Trophoblast cell (in vitro differentiated cells and primary cell): ENCODE data around the gene CTAG2. TPM values are rescaled to one million over a fixed set of nuclear protein-coding genes. Genes with fewer than 3 reads are reported as not detected.
"Not testable (repeated sequence)": the region's sequence is repeated elsewhere in the genome, so short reads cannot be mapped to it uniquely, and the experiment has no call there.

ENCODE experiments used
- DNase-seq, 2 donors: peaks; one replicate each; pipeline ENCODE4 v3.0.0-alpha.2; 2016
- H2AFZ ChIP-seq: 2 replicates; pipeline ENCODE4 v1.6.1; 2013; ENCODE audit warnings: low read length, moderate library complexity, mild to moderate bottlenecking; ENCODE audit not compliant: insufficient read depth, poor library complexity
- H2AK5ac ChIP-seq: 2 replicates; pipeline ENCODE4 v1.6.1; 2013; ENCODE audit warnings: mild to moderate bottlenecking, low read length
- H2BK120ac ChIP-seq: 2 replicates; pipeline ENCODE4 v1.6.1; 2013; ENCODE audit warnings: low read length, mild to moderate bottlenecking, moderate library complexity; ENCODE audit not compliant: insufficient read depth, poor library complexity
- H2BK12ac ChIP-seq: 2 replicates; pipeline ENCODE4 v1.6.1; 2013; ENCODE audit warnings: mild to moderate bottlenecking, low read length, moderate library complexity
- H2BK5ac ChIP-seq: 2 replicates; pipeline ENCODE4 v1.6.1; 2013; ENCODE audit warnings: low read length, low read depth, moderate library complexity, mild to moderate bottlenecking; ENCODE audit not compliant: poor library complexity
- H3K14ac ChIP-seq: 2 replicates; pipeline ENCODE4 v1.6.1; 2013; ENCODE audit warnings: mild to moderate bottlenecking, low read length
- H3K18ac ChIP-seq: 2 replicates; pipeline ENCODE4 v1.6.1; 2013; ENCODE audit warnings: mild to moderate bottlenecking, low read length
- H3K23ac ChIP-seq: 2 replicates; pipeline ENCODE4 v1.6.1; 2013; ENCODE audit warnings: low read length
- H3K27ac ChIP-seq: 2 replicates; pipeline ENCODE4 v1.5.1; 2013; ENCODE audit warnings: low read depth, mild to moderate bottlenecking, inconsistent platforms, low read length, moderate library complexity
- H3K27me3 ChIP-seq: 2 replicates; pipeline ENCODE4 v1.6.1; 2013; ENCODE audit warnings: inconsistent platforms, mild to moderate bottlenecking, low read length, moderate library complexity; ENCODE audit not compliant: insufficient read depth
- H3K36me3 ChIP-seq, 2 experiments: 1 replicate in 1 of 2; 2 replicates in 1 of 2; pipeline ENCODE4 v1.6.1; 2013; ENCODE audit warnings: low read length in 2 of 2, mild to moderate bottlenecking in 2 of 2, moderate library complexity in 1 of 2; ENCODE audit not compliant: insufficient read depth in 2 of 2, control insufficient read depth in 1 of 2
- H3K4ac ChIP-seq: 2 replicates; pipeline ENCODE4 v1.6.1; 2013; ENCODE audit warnings: low read depth, mild to moderate bottlenecking, low read length, moderate library complexity
- H3K4me1 ChIP-seq, 2 experiments: 1 replicate in 1 of 2; 2 replicates in 1 of 2; pipeline ENCODE4 v1.6.1; 2013; ENCODE audit warnings: low read length in 2 of 2, mild to moderate bottlenecking in 2 of 2, moderate library complexity in 1 of 2; ENCODE audit not compliant: insufficient read depth in 2 of 2, control insufficient read depth in 1 of 2
- H3K4me2 ChIP-seq: 2 replicates; pipeline ENCODE4 v1.6.1; 2013; ENCODE audit warnings: inconsistent platforms, mild to moderate bottlenecking, low read length, moderate library complexity
- H3K4me3 ChIP-seq: 2 replicates; pipeline ENCODE4 v1.5.1; 2013; ENCODE audit warnings: mild to moderate bottlenecking, low read depth, low read length, inconsistent platforms
- H3K79me1 ChIP-seq: one replicate; pipeline ENCODE4 v1.6.1; 2013; ENCODE audit warnings: low read length
- H3K79me2 ChIP-seq: 2 replicates; pipeline ENCODE4 v1.6.1; 2013; ENCODE audit warnings: low read length, mild to moderate bottlenecking; ENCODE audit not compliant: control insufficient read depth, insufficient read depth, poor library complexity
- H3K9ac ChIP-seq: 2 replicates; pipeline ENCODE4 v1.6.1; 2013; ENCODE audit warnings: mild to moderate bottlenecking, low read length
- H3K9me3 ChIP-seq: 2 replicates; pipeline ENCODE4 v1.6.1; 2013; ENCODE audit warnings: low read depth, mild to moderate bottlenecking, control low read depth, inconsistent platforms, low read length; ENCODE audit not compliant: insufficient read depth
- H4K12ac ChIP-seq: 2 replicates; pipeline ENCODE4 v1.6.1; 2013; ENCODE audit warnings: low read depth, mild to moderate bottlenecking, low read length, moderate library complexity
- H4K8ac ChIP-seq: 2 replicates; pipeline ENCODE4 v1.6.1; 2013; ENCODE audit warnings: low read depth, mild to moderate bottlenecking, low read length, moderate library complexity
- H4K91ac ChIP-seq: one replicate; pipeline ENCODE4 v1.6.1; 2013; ENCODE audit warnings: low read depth, mild to moderate bottlenecking, low read length, moderate library complexity
- WGBS: extraction: QIAGEN DNeasy Blood & Tissue Kit; methylation state at CpG from one replicate; pipeline ENCODE4 v1.1.7; 2013; ENCODE audit warnings: missing lambda C conversion rate; ENCODE audit not compliant: insufficient read length, insufficient coverage; ENCODE audit errors: extremely low coverage; 5-methylcytosine and 5-hydroxymethylcytosine counted together
- polyA plus RNA-seq: library from polyadenylated mRNA; stranded (reverse); fragments of 200-250 nt; gene quantifications from 2 replicates; pipeline ENCODE4 v1.2.3, GENCODE V29; 2013

CTAG2 gene
- polyA plus RNA-seq, result not detected in 2 replicates

- H3K4me1 ChIP-seq, H3K27me3 ChIP-seq, H3K79me1 ChIP-seq, H3K79me2 ChIP-seq, H3K9me3 ChIP-seq, H4K12ac ChIP-seq, H3K9ac ChIP-seq, H2BK5ac ChIP-seq, H4K8ac ChIP-seq, DNase-seq, H2AFZ ChIP-seq, H3K18ac ChIP-seq, H3K4ac ChIP-seq, H3K4me3 ChIP-seq, H2BK12ac ChIP-seq, H2AK5ac ChIP-seq, H2BK120ac ChIP-seq, H3K14ac ChIP-seq, H3K27ac ChIP-seq, H3K36me3 ChIP-seq, H4K91ac ChIP-seq, H3K23ac ChIP-seq, H3K4me2 ChIP-seq: not testable (repeated sequence)
- no CpG with 5 or more reads among the region's 27 CpGs for WGBS
These were observed at the start of gene CTAG2 for GRCh38 chrX:154653413-154653812. TSS of gene CTAG2 (minus strand) at chrX:154653579. CDS start at chrX:154653515, 64 bp downstream.

GRCh38 chrX:154698630-154699248 is 45.4 kb upstream of the CTAG2 start:
- no peak overlapping the region for H2BK12ac ChIP-seq
- WGBS, result no CpG with 5 or more reads among the region's 6 CpGs
- H2BK120ac ChIP-seq, result no peak overlapping the region
- H3K4ac ChIP-seq, result no peak overlapping the region
- H3K79me1 ChIP-seq, result no peaks in the 10 kb centered on the region
- no peak overlapping the region for H4K8ac ChIP-seq
- H3K27ac ChIP-seq, result no peak overlapping the region
- no peaks in the 10 kb centered on the region for H3K79me2 ChIP-seq
- H3K4me3 ChIP-seq, result no peak overlapping the region
- no peak overlapping the region for H3K14ac ChIP-seq
- no peaks in the 10 kb centered on the region for H3K4me1 ChIP-seq
- no peak overlapping the region for H3K9ac ChIP-seq
- H3K4me2 ChIP-seq, result no peak overlapping the region
- H3K36me3 ChIP-seq, result no peaks in the 10 kb centered on the region
- no peak overlapping the region for H2AFZ ChIP-seq
- H3K9me3 ChIP-seq, result no peaks in the 10 kb centered on the region
- no peak overlapping the region for H3K23ac ChIP-seq
- H2BK5ac ChIP-seq, result no peak overlapping the region
- no peaks in the 10 kb centered on the region for H3K27me3 ChIP-seq
- no peak overlapping the region for H4K12ac ChIP-seq
- H2AK5ac ChIP-seq, result no peak overlapping the region
- no peak for DNase-seq
- no peak overlapping the region for H4K91ac ChIP-seq
- H3K18ac ChIP-seq, result no peak overlapping the region

GRCh38 chrX:154696676-154697045 is 43.3 kb upstream of the CTAG2 start:
- Histone ChIP-seq H3K18ac (no peak overlapping the region), H2AK5ac (no peak overlapping the region), H2BK120ac (no peak overlapping the region), H3K79me1 (no peaks in the 10 kb centered on the region), H3K9me3 (no peaks in the 10 kb centered on the region), H3K4me2 (no peak overlapping the region), H3K23ac (no peak overlapping the region), H3K27me3 (no peaks in the 10 kb centered on the region), H3K9ac (no peak overlapping the region), H4K8ac (no peak overlapping the region), H2BK12ac (no peak overlapping the region), H2BK5ac (no peak overlapping the region), H3K4me1 (no peaks in the 10 kb centered on the region), H4K12ac (no peak overlapping the region), H3K27ac (no peak overlapping the region), H3K36me3 (no peaks in the 10 kb centered on the region), H3K14ac (no peak overlapping the region), H3K4ac (no peak overlapping the region), H3K4me3 (no peak overlapping the region), H2AFZ (no peak overlapping the region), H4K91ac (no peak overlapping the region), H3K79me2 (no peaks in the 10 kb centered on the region)
- no peak for DNase-seq
- whole genome bisulfite sequencing, result no CpG with 5 or more reads among the region's 1 CpG

- Histone ChIP-seq H3K36me3 (no peaks in the 10 kb centered on the region), H2BK12ac (no peak overlapping the region), H3K23ac (no peak overlapping the region), H3K79me2 (no peaks in the 10 kb centered on the region), H3K4ac (no peak overlapping the region), H3K27me3 (no peaks in the 10 kb centered on the region), H3K4me1 (no peaks in the 10 kb centered on the region), H3K9me3 (no peaks in the 10 kb centered on the region), H3K18ac (no peak overlapping the region), H4K91ac (no peak overlapping the region), H3K27ac (no peak overlapping the region), H3K79me1 (no peaks in the 10 kb centered on the region), H4K12ac (no peak overlapping the region), H3K9ac (no peak overlapping the region), H3K14ac (no peak overlapping the region), H2BK5ac (no peak overlapping the region), H3K4me2 (no peak overlapping the region), H2AK5ac (no peak overlapping the region), H3K4me3 (no peak overlapping the region), H2BK120ac (no peak overlapping the region), H4K8ac (no peak overlapping the region), H2AFZ (no peak overlapping the region)
- DNase-seq, result peak in 1 of 2 donors; percentile 28
- WGBS, result no CpG with 5 or more reads among the region's 8 CpGs
These were observed 42.7 kb upstream of the CTAG2 start for GRCh38 chrX:154695911-154696675.
